GM12878 (cell line): ENCODE measurements around the gene ARSI. TPM values are rescaled to one million over a fixed set of nuclear protein-coding genes. Genes with fewer than 3 reads are reported as not detected.

Experiments
- ATAC-seq: fragments of 200-7000 bp; cut with Tn5 transposase; 3 replicates; pipeline ENCODE4 v1.9.1; 2020; ENCODE audit warnings: mild to moderate bottlenecking, moderate library complexity
- BruUV-seq: library from RNA; stranded (reverse); fragments of 400-500 nt; replicated peaks from 2 replicates; lab custom pipeline; 2021; lab: Mats Ljungman, UMichigan
- CTCF ChIA-PET: fragments of 300-600 bp; sonication (Branson Sonifier 250); formaldehyde crosslinking; extraction: SDS; loops from one replicate; lab custom pipeline; 2021; ENCODE audit warnings: inconsistent platforms; lab: Yijun Ruan, JAX
- POLR2A ChIA-PET: fragments of 350-600 bp; formaldehyde crosslinking; extraction: SDS; loops from one replicate; lab custom pipeline; 2021; ENCODE audit warnings: inconsistent platforms; lab: Charles Lee
- RAD21 ChIA-PET: fragments of 300-600 bp; sonication (Branson Sonifier 250); formaldehyde crosslinking; loops from one replicate; lab custom pipeline; 2023; ENCODE audit warnings: antibody characterized with exemption; ENCODE audit not compliant: unreplicated experiment; lab: Charles Lee
- SMC1A ChIA-PET: fragments of 300-600 bp; sonication (Branson Sonifier 250); formaldehyde crosslinking; loops from one replicate; lab custom pipeline; 2023; ENCODE audit not compliant: unreplicated experiment, uncharacterized antibody; lab: Charles Lee
- DNase-seq: peaks from one replicate; pipeline ENCODE4 v3.0.0-alpha.2; 2011; ENCODE audit warnings: low read depth, low spot score
- FAIRE-seq: peaks from 3 replicates; lab custom pipeline; 2011; peaks lifted over from hg19 to GRCh38; lab: Jason Lieb, UNC
- H2AFZ ChIP-seq: 2 replicates; pipeline ENCODE4 v1.6.0; 2011; ENCODE audit warnings: low read depth, low read length, control low read depth; ENCODE audit not compliant: control insufficient read depth
- H3K27ac ChIP-seq: 2 replicates; pipeline ENCODE4 v1.5.1; 2011; ENCODE audit warnings: control low read depth; ENCODE audit not compliant: control insufficient read depth, insufficient read depth
- H3K27me3 ChIP-seq, 2 experiments: replicated peaks in 1 of 2; 2 replicates each; pipeline versions ENCODE4 v1.6.0 to v1.6.1; 2011; ENCODE audit warnings: low read length in 1 of 2; ENCODE audit not compliant: control insufficient read depth in 2 of 2, insufficient read depth in 2 of 2
- H3K36me3 ChIP-seq, 2 experiments: 2 replicates each; pipeline ENCODE4 v1.5.1; 2011; ENCODE audit warnings: low read length in 1 of 2; ENCODE audit not compliant: control insufficient read depth in 2 of 2, insufficient read depth in 2 of 2
- H3K4me1 ChIP-seq: 2 replicates; pipeline ENCODE4 v1.6.1; 2011; ENCODE audit warnings: mild to moderate bottlenecking, low read length, moderate library complexity, mixed read lengths; ENCODE audit not compliant: control insufficient read depth, insufficient read depth
- H3K4me2 ChIP-seq: 2 replicates; pipeline ENCODE4 v1.6.0; 2011; ENCODE audit warnings: control low read depth; ENCODE audit not compliant: control insufficient read depth, insufficient read depth
- H3K4me3 ChIP-seq: fragments of 200-600 bp; sonication (generic); 2 replicates; pipeline ENCODE4 v1.5.1; 2016
- H3K79me2 ChIP-seq: 2 replicates; pipeline ENCODE4 v1.6.0; 2011; ENCODE audit warnings: low read length; ENCODE audit not compliant: control insufficient read depth, insufficient read depth
- H3K9ac ChIP-seq: 2 replicates; pipeline ENCODE4 v1.8.0; 2011; ENCODE audit warnings: low read length, control low read depth, mixed read lengths; ENCODE audit not compliant: control insufficient read depth, insufficient read depth
- H3K9me3 ChIP-seq: replicated peaks from 3 replicates; pipeline ENCODE4 v1.5.1; 2011; ENCODE audit warnings: mild to moderate bottlenecking, low read length; ENCODE audit not compliant: control insufficient read depth, insufficient read depth
- H4K20me1 ChIP-seq: 2 replicates; pipeline ENCODE4 v1.6.0; 2011; ENCODE audit not compliant: control insufficient read depth, insufficient read depth
- FOXK2 ChIP-seq: fragments of 450-650 bp; IDR thresholded peaks from 2 replicates; pipeline ENCODE4 v1.6.1; 2017; ENCODE audit warnings: mild to moderate bottlenecking, moderate library complexity
- IKZF1 ChIP-seq: fragments of 450-650 bp; conservative IDR thresholded peaks from 2 replicates; pipeline ENCODE4 v1.6.1; 2017; ENCODE audit warnings: antibody characterized with exemption, mild to moderate bottlenecking
- LARP7 ChIP-seq: fragments of 450-650 bp; IDR thresholded peaks from 2 replicates; pipeline ENCODE4 v1.6.1; 2017; ENCODE audit warnings: mild to moderate bottlenecking
- NFYA ChIP-seq: IDR thresholded peaks from 2 replicates; pipeline ENCODE4 v1.6.1; 2011; ENCODE audit warnings: low read depth, mild to moderate bottlenecking, low read length, improper control_type of control experiment, borderline replicate concordance
- POLR2AphosphoS5 ChIP-seq: IDR thresholded peaks from 2 replicates; pipeline ENCODE4 v1.6.1; 2011; ENCODE audit warnings: mild to moderate bottlenecking, low read length, inconsistent platforms
- SMAD1 ChIP-seq: fragments of 450-650 bp; IDR thresholded peaks from 2 replicates; pipeline ENCODE4 v1.6.1; 2018; ENCODE audit warnings: mild to moderate bottlenecking, low read depth; ENCODE audit not compliant: partially characterized antibody
- SUPT20H ChIP-seq: IDR thresholded peaks from 2 replicates; pipeline ENCODE4 v1.6.1; 2011; ENCODE audit warnings: low read depth, mild to moderate bottlenecking, low read length, moderate library complexity, borderline replicate concordance; ENCODE audit not compliant: control insufficient read depth
- ZNF207 ChIP-seq: fragments of 450-650 bp; IDR thresholded peaks from 2 replicates; pipeline ENCODE4 v1.6.1; 2014; ENCODE audit warnings: antibody characterized with exemption, mild to moderate bottlenecking, borderline replicate concordance
- ZSCAN29 ChIP-seq: fragments of 450-650 bp; IDR thresholded peaks from 2 replicates; pipeline ENCODE4 v1.6.1; 2017; ENCODE audit warnings: mild to moderate bottlenecking, moderate library complexity
- WGBS: methylation state at CpG from one replicate; pipeline ENCODE4 v1.1.6; 2016; ENCODE audit warnings: low lambda C conversion rate; ENCODE audit not compliant: insufficient replicate concordance, insufficient coverage; ENCODE audit errors: missing lambda C conversion rate; 5-methylcytosine and 5-hydroxymethylcytosine counted together
- in situ Hi-C: fragments of 300-500 bp; cut with MboI; formaldehyde crosslinking; loops from 9 replicates; pipeline ENCODE4 v1.14.3; 2018; ENCODE audit warnings: mixed read lengths
- intact Hi-C: fragments of 100-400 bp; cut with micrococcal nuclease; formaldehyde crosslinking; loops from one replicate; pipeline ENCODE4 v1.14.2; 2022; ENCODE audit not compliant: unreplicated experiment
- polyA plus RNA-seq, 11 experiments: library from polyadenylated mRNA; depleted of rRNA in 4 of 11; unstranded in 6 of 11; stranded (reverse) in 5 of 11; fragments of >200 nt; fragmentation: Nextera tagmentation in 4 of 11; fragmentation: Illumina TruSeq in 1 of 11; extraction: Ambion mirVana in 4 of 11; extraction: Trizol in 1 of 11; gene quantifications; 1 replicate in 1 of 11; 2 replicates in 10 of 11; pipeline versions ENCODE4 v1.2.1 to v1.2.3, GENCODE V29; 2011 to 2016; ENCODE audit warnings: inconsistent platforms in 2 of 11, missing spikeins in 2 of 11, low read depth in 1 of 11
- total RNA-seq, 4 experiments: library from RNA; depleted of rRNA in 3 of 4; stranded (reverse); fragments of >200 nt in 3 of 4; fragmentation: Illumina TruSeq in 1 of 4; extraction: Trizol in 1 of 4; gene quantifications; 2 replicates each; pipeline versions ENCODE4 v1.2.1 to v1.2.3, GENCODE V29; 2013 to 2021
- TF ChIP-seq, protein P1 (sequence below): fragments of 150-350 bp; IDR thresholded peaks from 2 replicates; pipeline ENCODE4 v1.6.1; 2016; ENCODE audit warnings: low read depth, low read length
- TF ChIP-seq, protein P2 (sequence below): IDR thresholded peaks from 2 replicates; pipeline ENCODE4 v1.6.1; 2012; ENCODE audit warnings: mild to moderate bottlenecking, low read depth, low read length
- TF ChIP-seq, protein P3 (sequence below): fragments of 450-650 bp; IDR thresholded peaks from 2 replicates; pipeline ENCODE4 v1.6.1; 2017; ENCODE audit warnings: mild to moderate bottlenecking

Gene ARSI
- total and polyA plus RNA-seq, 10 of the 15 experiments (the other 5 are each of a cell fraction or from before 2014, with no cell fraction given): not detected

DNA sequence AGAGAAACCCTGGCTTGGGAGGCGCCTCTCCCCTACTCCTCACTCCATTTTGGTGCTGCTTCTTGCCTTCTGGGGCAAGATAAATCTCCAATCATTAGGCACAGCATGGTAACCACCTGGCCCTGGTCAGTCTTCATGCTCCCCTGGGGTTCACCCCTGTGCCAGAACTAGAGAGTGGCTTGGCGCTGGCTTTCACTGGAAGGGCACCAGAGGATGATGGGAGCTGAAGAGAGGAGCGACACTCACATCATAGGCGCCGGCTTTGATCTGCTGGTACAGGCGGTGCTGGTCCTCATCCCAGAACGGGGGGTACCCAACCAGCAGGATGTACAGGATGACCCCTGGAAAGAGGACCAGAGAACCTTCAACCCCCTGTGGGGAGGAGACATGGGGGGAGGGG is 51.2 kb downstream of the ARSI start (continued):
- TF ChIP-seq ZSCAN29: no peak
- TF ChIP-seq FOXK2: no peak
- no peak for TF ChIP-seq POLR2AphosphoS5

DNA sequence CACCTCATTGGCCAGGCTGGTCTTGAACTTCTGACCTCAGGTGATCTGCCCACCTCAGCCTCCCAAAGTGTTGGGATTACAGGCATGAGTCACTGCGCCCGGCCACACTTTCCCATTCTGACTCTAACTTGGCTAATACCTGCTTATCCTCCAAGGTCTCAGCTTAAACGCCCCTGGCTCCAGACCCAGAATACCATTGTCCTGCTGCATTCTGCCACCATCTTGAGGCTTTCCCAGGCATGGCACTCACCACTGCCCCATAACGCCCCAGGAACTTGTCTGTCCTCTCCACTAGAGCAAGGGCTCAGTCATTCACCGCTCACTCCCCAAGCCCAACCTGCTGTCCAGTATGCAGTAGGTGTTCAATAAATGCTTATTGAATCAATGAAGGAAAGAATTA is 53.0 kb downstream of the ARSI start:
- in situ Hi-C loops: no loop called here
- Histone ChIP-seq H3K27me3 (peaks cover 2% of the 10 kb centered on the region in 2 experiments), H3K79me2 (no peaks in the 10 kb centered on the region), H3K4me3 (no peak overlapping the region), H3K9me3 (no peaks in the 10 kb centered on the region; the same call in 2 of the 3 replicates), H3K4me1 (no peaks in the 10 kb centered on the region), H3K9ac (no peak overlapping the region), H2AFZ (no peak overlapping the region), H4K20me1 (no peaks in the 10 kb centered on the region), H3K4me2 (no peak overlapping the region), H3K36me3 (no peaks in the 10 kb centered on the region), H3K27ac (no peak overlapping the region)
- RAD21 ChIA-PET: no interaction called here
- DNase-seq (no peak), ATAC-seq (no peak), FAIRE-seq (no peak)
- POLR2A ChIA-PET: no interaction called here
- intact Hi-C loops: no loop called here
- SMC1A ChIA-PET: no interaction called here
- CTCF ChIA-PET: no interaction called here
- no TSS peak for BruUV-seq
- WGBS: 30% methylated on average over 5 of the region's 5 CpGs
- TF ChIP-seq NFYA (no peak), SMAD1 (no peak), ZNF207 (no peak), SUPT20H (no peak), IKZF1 (no peak), LARP7 (no peak)
- TF ChIP-seq, protein P1, sequence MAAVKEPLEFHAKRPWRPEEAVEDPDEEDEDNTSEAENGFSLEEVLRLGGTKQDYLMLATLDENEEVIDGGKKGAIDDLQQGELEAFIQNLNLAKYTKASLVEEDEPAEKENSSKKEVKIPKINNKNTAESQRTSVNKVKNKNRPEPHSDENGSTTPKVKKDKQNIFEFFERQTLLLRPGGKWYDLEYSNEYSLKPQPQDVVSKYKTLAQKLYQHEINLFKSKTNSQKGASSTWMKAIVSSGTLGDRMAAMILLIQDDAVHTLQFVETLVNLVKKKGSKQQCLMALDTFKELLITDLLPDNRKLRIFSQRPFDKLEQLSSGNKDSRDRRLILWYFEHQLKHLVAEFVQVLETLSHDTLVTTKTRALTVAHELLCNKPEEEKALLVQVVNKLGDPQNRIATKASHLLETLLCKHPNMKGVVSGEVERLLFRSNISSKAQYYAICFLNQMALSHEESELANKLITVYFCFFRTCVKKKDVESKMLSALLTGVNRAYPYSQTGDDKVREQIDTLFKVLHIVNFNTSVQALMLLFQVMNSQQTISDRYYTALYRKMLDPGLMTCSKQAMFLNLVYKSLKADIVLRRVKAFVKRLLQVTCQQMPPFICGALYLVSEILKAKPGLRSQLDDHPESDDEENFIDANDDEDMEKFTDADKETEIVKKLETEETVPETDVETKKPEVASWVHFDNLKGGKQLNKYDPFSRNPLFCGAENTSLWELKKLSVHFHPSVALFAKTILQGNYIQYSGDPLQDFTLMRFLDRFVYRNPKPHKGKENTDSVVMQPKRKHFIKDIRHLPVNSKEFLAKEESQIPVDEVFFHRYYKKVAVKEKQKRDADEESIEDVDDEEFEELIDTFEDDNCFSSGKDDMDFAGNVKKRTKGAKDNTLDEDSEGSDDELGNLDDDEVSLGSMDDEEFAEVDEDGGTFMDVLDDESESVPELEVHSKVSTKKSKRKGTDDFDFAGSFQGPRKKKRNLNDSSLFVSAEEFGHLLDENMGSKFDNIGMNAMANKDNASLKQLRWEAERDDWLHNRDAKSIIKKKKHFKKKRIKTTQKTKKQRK: no peak
- TF ChIP-seq, protein P2, sequence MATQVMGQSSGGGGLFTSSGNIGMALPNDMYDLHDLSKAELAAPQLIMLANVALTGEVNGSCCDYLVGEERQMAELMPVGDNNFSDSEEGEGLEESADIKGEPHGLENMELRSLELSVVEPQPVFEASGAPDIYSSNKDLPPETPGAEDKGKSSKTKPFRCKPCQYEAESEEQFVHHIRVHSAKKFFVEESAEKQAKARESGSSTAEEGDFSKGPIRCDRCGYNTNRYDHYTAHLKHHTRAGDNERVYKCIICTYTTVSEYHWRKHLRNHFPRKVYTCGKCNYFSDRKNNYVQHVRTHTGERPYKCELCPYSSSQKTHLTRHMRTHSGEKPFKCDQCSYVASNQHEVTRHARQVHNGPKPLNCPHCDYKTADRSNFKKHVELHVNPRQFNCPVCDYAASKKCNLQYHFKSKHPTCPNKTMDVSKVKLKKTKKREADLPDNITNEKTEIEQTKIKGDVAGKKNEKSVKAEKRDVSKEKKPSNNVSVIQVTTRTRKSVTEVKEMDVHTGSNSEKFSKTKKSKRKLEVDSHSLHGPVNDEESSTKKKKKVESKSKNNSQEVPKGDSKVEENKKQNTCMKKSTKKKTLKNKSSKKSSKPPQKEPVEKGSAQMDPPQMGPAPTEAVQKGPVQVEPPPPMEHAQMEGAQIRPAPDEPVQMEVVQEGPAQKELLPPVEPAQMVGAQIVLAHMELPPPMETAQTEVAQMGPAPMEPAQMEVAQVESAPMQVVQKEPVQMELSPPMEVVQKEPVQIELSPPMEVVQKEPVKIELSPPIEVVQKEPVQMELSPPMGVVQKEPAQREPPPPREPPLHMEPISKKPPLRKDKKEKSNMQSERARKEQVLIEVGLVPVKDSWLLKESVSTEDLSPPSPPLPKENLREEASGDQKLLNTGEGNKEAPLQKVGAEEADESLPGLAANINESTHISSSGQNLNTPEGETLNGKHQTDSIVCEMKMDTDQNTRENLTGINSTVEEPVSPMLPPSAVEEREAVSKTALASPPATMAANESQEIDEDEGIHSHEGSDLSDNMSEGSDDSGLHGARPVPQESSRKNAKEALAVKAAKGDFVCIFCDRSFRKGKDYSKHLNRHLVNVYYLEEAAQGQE: no peak
- TF ChIP-seq, protein P3, sequence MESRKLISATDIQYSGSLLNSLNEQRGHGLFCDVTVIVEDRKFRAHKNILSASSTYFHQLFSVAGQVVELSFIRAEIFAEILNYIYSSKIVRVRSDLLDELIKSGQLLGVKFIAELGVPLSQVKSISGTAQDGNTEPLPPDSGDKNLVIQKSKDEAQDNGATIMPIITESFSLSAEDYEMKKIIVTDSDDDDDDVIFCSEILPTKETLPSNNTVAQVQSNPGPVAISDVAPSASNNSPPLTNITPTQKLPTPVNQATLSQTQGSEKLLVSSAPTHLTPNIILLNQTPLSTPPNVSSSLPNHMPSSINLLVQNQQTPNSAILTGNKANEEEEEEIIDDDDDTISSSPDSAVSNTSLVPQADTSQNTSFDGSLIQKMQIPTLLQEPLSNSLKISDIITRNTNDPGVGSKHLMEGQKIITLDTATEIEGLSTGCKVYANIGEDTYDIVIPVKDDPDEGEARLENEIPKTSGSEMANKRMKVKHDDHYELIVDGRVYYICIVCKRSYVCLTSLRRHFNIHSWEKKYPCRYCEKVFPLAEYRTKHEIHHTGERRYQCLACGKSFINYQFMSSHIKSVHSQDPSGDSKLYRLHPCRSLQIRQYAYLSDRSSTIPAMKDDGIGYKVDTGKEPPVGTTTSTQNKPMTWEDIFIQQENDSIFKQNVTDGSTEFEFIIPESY: no peak
